ENCODE measurements around the gene KCNQ2. TPM values are rescaled to one million over a fixed set of nuclear protein-coding genes. Genes with fewer than 3 reads are reported as not detected.

KCNQ2 gene
- total RNA-seq, 1 experiment from 2014 or later = 0.38 TPM

- no TSS peak for BruUV-seq (replicated peaks)
- Mint-ChIP-seq H3K9me3 (ENCODE audit: low read depth, unreplicated experiment) (no peaks in the 10 kb centered on the region), H3K4me3 (ENCODE audit: low read depth, unreplicated experiment) (no peak overlapping the region), H3K4me1 (ENCODE audit: low read depth, unreplicated experiment) (no peaks in the 10 kb centered on the region), H3K36me3 (ENCODE audit: insufficient read depth, unreplicated experiment) (no peaks in the 10 kb centered on the region), H3K27ac (ENCODE audit: unreplicated experiment) (no peak overlapping the region), H3K27me3 (ENCODE audit: unreplicated experiment) (peaks cover 100% of the 10 kb centered on the region)
- CTCF ChIA-PET = interaction anchor here (0.5 to 1.6 kb wide), 3 partner anchors 85 to 198 kb away, joined by 3 to 7 read pairs (median 5); partner anchors contain the start of gene HELZ2
- no peak for DNase-seq
- intact Hi-C loops (cut with micrococcal nuclease; ENCODE audit: unreplicated experiment) = no loop called here
- no peak for TF ChIP-seq CTCF (IDR thresholded peaks at IDR 0.05; ENCODE audit: unreplicated experiment)
These were observed 95.9 kb downstream of the KCNQ2 start for GRCh38 chr20:63376283-63377250.

- H3K27me3 Mint-ChIP-seq (ENCODE audit: unreplicated experiment) = peaks cover 100% of the 10 kb centered on the region
- CTCF ChIA-PET = no interaction called here
- H3K4me3 Mint-ChIP-seq (ENCODE audit: low read depth, unreplicated experiment) = no peak overlapping the region
- no peaks in the 10 kb centered on the region for H3K36me3 Mint-ChIP-seq (ENCODE audit: insufficient read depth, unreplicated experiment)
- H3K9me3 Mint-ChIP-seq (ENCODE audit: low read depth, unreplicated experiment) = no peaks in the 10 kb centered on the region
- no peak for DNase-seq
- intact Hi-C loops (cut with micrococcal nuclease; ENCODE audit: unreplicated experiment) = no loop called here
- BruUV-seq (replicated peaks) = no TSS peak
- H3K27ac Mint-ChIP-seq (ENCODE audit: unreplicated experiment) = no peak overlapping the region
- H3K4me1 Mint-ChIP-seq (ENCODE audit: low read depth, unreplicated experiment) = no peaks in the 10 kb centered on the region
- TF ChIP-seq CTCF (IDR thresholded peaks at IDR 0.05; ENCODE audit: unreplicated experiment) = no peak
These were observed 97.0 kb downstream of the KCNQ2 start for GRCh38 chr20:63375438-63375837.

- TF ChIP-seq CTCF (IDR thresholded peaks at IDR 0.05; ENCODE audit: unreplicated experiment) = no peak
- CTCF ChIA-PET = no interaction called here
- Mint-ChIP-seq H3K9me3 (ENCODE audit: low read depth, unreplicated experiment) (no peaks in the 10 kb centered on the region), H3K27me3 (ENCODE audit: unreplicated experiment) (peaks cover 100% of the 10 kb centered on the region), H3K4me1 (ENCODE audit: low read depth, unreplicated experiment) (no peaks in the 10 kb centered on the region), H3K4me3 (ENCODE audit: low read depth, unreplicated experiment) (no peak overlapping the region), H3K27ac (ENCODE audit: unreplicated experiment) (no peak overlapping the region), H3K36me3 (ENCODE audit: insufficient read depth, unreplicated experiment) (no peaks in the 10 kb centered on the region)
- intact Hi-C loops (cut with micrococcal nuclease; ENCODE audit: unreplicated experiment) = no loop called here
- BruUV-seq (replicated peaks) = no TSS peak
- DNase-seq = no peak
These were observed 98.0 kb downstream of the KCNQ2 start for GRCh38 chr20:63374504-63374903.

- no peak for DNase-seq
- CTCF ChIA-PET = interaction anchor here (1.5 kb wide), 1 partner anchor 8 kb away, joined by 4 read pairs; no protein-coding TSS in a partner anchor
- Mint-ChIP-seq H3K9me3 (ENCODE audit: low read depth, unreplicated experiment) (no peaks in the 10 kb centered on the region), H3K27ac (ENCODE audit: unreplicated experiment) (no peak overlapping the region), H3K4me1 (ENCODE audit: low read depth, unreplicated experiment) (no peaks in the 10 kb centered on the region), H3K4me3 (ENCODE audit: low read depth, unreplicated experiment) (no peak overlapping the region), H3K36me3 (ENCODE audit: insufficient read depth, unreplicated experiment) (no peaks in the 10 kb centered on the region), H3K27me3 (ENCODE audit: unreplicated experiment) (peaks cover 100% of the 10 kb centered on the region)
- no TSS peak for BruUV-seq (replicated peaks)
- TF ChIP-seq CTCF (IDR thresholded peaks at IDR 0.05; ENCODE audit: unreplicated experiment) = no peak
- intact Hi-C loops (cut with micrococcal nuclease; ENCODE audit: unreplicated experiment) = no loop called here
These were observed 98.5 kb downstream of the KCNQ2 start for GRCh38 chr20:63373996-63374395.
